Pericardium fibroblast (primary cell): ENCODE measurements around the gene STK11IP. TPM values are rescaled to one million over a fixed set of nuclear protein-coding genes. Genes with fewer than 3 reads are reported as not detected.

Experiments
- total RNA-seq: library from RNA; depleted of rRNA; stranded (reverse); fragments of >200 nt; gene quantifications from 2 replicates; pipeline ENCODE4 v1.2.3, GENCODE V29; 2015

Gene STK11IP
- total RNA-seq: 7.9 and 16.8 TPM in 2 replicates

GRCh38 chr2:219597552-219598307 lies at the start of gene STK11IP:
Gene STK11IP, plus strand, starts transcription at chr2:219597857. Its CDS starts 263 bp downstream, at chr2:219598120.

DNA sequence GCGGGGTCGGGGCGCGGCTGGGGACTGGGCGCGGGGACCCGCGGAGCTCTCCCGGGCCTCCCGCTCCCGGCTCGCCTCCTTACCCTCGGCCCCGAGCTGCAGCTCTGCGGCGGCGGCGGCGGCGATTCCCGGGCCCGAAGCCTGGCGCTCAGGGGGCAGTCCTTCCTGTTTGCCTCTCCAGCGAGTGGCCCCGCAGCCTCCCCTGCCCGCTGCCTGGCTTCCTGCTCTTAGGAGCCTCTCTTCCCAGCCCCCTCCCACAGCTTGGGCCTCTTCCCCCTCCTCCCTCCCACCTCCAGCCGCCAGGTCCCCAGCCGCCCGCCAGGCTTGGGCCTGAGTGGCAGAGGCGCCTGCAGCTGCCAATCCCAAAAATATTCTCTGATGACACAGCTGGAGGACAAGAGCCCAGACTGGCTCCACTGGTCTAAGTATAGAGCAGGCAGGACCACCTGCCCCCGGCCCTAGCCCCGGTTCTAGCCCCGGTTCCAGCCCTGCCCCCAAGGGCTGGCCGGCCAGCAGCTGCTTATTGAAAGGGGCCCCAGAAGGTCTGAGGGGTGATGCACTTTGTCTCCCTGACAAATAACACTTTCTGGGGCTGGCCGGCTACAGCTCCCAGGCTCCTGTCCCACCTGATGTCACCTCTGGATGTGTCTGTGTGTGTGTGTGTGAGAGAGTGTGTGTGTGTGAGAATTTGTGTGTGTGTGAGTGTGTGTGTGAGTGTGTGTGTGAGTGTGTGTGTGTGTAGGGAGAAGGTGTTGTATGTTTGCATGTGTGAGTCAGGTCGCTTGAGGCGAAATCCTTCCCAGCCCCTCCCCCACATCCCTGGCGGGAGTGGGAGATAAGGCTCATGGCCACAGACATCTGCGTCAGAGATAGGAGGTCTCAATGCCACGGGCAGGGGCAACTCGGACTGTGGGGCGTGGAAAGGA lies 26.1 kb upstream of the STK11IP start, which contains the start of gene OBSL1:
TSS of gene OBSL1 (minus strand) at position 229 of the 926 bp plus-strand sequence. CDS start 307 bp downstream, outside the sequence.

DNA sequence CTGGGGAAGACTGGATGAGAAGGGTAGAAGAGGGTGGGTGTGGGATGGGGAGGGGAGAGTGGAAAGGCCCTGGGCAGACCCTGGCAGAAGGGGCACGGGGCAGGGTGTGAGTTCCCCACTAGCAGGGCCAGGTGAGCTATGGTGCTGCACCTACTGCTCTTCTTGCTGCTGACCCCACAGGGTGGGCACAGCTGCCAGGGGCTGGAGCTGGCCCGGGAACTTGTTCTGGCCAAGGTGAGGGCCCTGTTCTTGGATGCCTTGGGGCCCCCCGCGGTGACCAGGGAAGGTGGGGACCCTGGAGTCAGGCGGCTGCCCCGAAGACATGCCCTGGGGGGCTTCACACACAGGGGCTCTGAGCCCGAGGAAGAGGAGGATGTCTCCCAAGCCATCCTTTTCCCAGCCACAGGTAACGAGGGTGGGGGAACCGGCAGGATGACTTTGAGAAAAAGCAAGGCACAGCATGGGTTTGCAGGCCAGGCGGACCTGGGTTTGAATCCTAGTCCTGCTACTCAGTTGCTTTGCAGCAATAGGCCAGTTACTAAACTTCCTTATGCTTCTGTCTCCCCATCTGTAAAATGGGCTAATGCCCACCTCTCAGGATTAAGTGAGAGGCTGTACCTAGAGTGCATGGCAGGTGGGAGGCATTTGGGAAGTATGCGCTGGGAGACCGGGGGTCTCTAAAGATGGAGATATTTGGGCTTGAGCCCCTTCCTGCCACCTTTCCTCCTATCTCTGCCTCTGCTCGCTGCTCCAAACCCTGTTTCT lies 25.2 kb upstream of the STK11IP start, which contains the start of gene INHA:
TSS of gene INHA (plus strand) at position 74 of the 765 bp plus-strand sequence. CDS start at position 139, 65 bp downstream.

GRCh38 chr2:219627103-219628100 lies 29.7 kb downstream of the STK11IP start, which contains the start of gene SLC4A3:
Gene SLC4A3, plus strand, starts transcription at chr2:219627630. Its CDS starts 363 bp downstream, at chr2:219627993.

Other genes starting within 250 kb of the STK11IP start
- gene DNPEP, start 209.9 kb upstream of the STK11IP start, total RNA-seq: 58.1 and 63.8 TPM in 2 replicates
- 98.0 and 165 TPM in 2 replicates for gene DES, start 179.5 kb upstream of the STK11IP start, total RNA-seq
- gene SPEG, start 163.0 kb upstream of the STK11IP start, total RNA-seq: 22.5 and 32.4 TPM in 2 replicates
- 34.4 and 70.1 TPM in 2 replicates for gene GMPPA, start 99.0 kb upstream of the STK11IP start, total RNA-seq
- gene ASIC4, start 83.4 kb upstream of the STK11IP start, total RNA-seq: 0.23 TPM in 1 of 2 replicates, not detected in the other
- 371 and 527 TPM in 2 replicates for gene CHPF, start 54.0 kb upstream of the STK11IP start, total RNA-seq
- 1.9 and 10.2 TPM in 2 replicates for gene TMEM198, start 53.8 kb upstream of the STK11IP start, total RNA-seq
- 108 and 140 TPM in 2 replicates for gene OBSL1, start 26.3 kb upstream of the STK11IP start, total RNA-seq
- 1.1 TPM in 1 of 2 replicates, not detected in the other for gene INHA, start 25.5 kb upstream of the STK11IP start, total RNA-seq
- 3.4 and 9.3 TPM in 2 replicates for gene SLC4A3, start 29.8 kb downstream of the STK11IP start, total RNA-seq